ENCODE results near the gene NDUFA12.
"Not testable (repeated sequence)": the region's sequence is repeated elsewhere in the genome, so short reads cannot be mapped to it uniquely, and the experiment has no call there.

NDUFA12 gene

DNA sequence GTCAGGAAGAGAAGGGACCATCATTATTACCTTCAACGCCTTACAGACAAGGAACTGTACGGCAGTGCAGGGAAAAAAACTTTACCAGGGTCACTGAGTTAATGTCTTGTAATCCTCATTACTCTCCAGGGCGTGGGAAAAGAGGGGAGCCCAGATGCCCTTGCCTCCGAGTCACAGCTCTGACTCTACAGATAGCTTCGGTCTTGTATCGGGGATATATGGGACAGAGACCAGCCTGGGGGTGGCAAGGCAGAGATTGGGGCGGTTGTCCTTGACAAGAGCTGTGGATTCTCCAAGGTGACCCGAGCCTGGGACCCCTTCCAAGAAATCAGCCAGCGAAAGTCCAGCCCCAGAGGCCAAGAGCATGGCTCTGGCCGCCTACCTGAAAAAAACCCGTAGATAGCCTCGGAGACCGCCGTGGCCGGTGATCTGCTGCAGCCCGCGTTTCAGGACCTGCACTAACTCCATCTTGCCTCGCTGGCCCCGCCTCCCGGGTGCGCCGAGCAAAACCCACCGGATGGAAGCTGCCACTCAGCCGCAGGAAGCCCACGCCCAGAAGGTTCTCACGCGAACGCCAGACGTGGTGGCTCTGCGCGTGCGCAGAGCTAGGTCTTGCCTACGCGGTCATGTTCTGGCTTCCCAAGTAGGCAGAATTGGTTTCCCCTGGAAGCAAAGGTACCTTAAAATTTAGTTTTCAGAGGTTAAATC is at the start of gene NDUFA12:
NDUFA12 (minus strand) TSS at position 485 of the 708 bp plus-strand sequence; CDS start at position 468, 17 bp downstream.
- peak; percentile 95 for DNase-seq

DNA sequence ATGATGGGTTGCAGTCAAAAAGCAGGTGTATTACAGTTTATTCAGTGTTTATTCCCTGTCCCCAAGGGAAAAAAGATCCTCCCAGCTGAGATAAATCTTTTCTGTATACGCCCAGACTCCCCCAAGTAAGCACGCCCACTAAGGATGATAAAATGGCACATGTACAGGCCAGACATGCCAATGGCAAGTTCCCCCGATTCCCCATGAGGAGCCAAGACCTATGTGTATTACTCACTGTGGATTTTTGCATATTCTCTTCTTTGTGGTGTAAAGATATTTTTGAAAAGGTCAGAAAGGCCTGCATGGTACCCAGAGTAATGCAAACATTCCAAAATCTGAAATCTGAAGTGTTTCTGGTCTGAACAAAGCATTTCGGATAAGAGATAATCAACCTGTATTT is 47.7 kb upstream of the NDUFA12 start:
- DNase-seq, result no peak

DNA sequence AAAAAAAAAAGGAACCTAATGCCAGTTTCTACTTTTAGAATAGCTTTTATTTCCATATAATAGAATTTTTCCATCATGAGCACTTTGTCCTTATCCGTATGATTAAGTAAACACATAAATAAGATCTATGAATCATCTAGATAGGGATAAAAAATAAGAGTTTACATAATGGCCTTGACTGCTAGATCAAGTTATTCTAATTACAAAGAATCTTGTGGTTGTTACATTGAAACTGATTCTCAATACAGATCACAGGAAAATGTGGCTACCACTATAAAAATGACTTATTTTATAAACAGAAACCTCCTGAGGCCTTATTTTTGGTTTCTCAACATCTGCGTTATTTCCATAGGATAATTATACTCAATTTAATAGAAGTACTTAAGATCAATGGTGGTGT is 34.4 kb upstream of the NDUFA12 start:
- DNase-seq, result no peak

DNA sequence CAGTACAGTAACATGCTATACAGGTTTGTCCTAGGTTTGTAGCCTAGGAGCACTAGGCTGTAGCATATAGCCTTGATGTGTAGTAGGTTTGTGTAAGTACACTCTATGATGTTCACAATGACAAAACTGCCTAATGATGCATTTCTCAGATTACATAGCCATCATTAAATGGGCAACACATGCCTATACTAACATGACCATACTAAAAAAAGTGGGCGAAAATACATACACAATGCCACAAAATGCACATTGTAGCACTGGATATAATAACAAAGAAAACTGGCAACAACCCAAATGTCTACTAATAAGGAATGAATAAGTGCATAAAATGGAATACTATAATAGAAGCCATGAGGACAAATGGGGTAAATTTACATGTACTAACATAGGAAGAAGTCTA is 31.3 kb upstream of the NDUFA12 start:
- no peak for DNase-seq

DNA sequence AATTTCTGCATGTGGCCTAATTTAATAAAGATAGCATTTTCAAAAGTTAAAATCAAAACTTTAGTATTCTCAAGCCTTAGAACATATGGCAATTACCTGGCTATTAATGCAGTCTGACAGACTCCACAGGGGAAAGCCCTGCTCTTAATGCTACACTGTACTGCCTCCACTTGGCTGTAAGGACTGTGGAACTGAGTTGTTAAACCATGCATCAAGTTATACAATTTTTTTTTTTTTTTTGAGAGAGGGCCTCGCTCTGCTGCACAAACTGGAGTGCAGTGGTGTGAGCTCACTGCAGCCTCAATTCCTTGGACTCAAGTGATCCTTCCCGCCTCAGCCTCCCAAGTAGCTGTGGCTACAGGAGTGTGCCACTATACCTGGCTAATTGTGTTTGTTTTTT is 19.0 kb upstream of the NDUFA12 start:
- no peak for DNase-seq

DNA sequence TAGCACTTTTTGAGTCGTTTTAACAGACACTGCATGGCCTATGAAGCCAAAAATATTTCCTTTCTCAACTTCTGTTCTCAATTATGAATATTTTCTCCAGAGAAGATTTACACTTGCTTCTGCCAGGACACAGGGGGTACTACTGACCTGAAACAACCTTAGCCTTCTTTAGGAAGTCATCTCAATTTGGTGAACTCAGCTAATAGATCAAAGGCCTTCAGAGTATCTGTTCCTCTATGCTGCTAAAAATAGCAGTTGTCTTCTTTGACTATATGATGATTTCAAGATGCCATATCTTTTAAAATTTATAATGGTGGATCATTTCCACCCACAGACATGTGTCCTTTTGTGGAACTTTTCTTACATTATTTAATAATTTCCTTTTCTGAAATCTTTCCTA is 14.0 kb upstream of the NDUFA12 start:
- no peak for DNase-seq

DNA sequence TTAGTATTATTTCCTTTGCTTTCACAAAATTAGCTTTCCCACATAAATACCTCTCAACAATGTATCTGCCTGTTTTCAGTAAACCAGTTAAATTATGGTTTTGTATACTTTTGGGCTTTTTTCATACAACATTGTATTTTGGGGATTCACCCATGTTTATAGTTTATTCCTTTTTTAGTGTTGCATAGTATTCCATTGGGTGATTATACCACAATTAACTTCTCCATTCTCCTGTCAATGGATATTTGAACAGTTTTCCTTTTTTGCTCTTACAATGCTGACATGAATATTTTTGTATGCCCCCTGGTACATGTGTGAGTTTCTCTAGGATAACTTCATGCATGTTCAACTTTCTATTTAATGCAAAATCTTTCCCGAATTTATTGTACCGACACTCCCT is 12.6 kb upstream of the NDUFA12 start:
- DNase-seq, result no peak

DNA sequence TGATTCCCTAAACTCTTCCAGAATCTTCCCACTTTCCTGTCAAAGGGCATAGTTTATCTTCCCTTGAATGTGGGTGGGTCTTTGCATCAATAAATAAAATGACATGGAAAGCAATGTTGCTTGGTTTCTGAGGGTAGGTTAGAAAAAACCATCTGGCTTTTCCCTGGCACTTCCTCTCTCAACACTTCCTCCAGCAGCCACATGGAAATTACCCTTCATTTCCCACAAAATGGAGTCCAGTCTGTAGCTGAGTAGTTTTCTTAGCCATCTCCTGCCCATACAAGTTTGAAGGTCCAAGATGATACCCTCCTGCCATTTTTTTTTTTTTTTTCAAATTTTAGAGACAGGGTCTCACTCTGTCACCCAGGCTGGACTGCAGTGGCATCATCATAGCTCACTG is 11.1 kb upstream of the NDUFA12 start:
- DNase-seq, result no peak

DNA sequence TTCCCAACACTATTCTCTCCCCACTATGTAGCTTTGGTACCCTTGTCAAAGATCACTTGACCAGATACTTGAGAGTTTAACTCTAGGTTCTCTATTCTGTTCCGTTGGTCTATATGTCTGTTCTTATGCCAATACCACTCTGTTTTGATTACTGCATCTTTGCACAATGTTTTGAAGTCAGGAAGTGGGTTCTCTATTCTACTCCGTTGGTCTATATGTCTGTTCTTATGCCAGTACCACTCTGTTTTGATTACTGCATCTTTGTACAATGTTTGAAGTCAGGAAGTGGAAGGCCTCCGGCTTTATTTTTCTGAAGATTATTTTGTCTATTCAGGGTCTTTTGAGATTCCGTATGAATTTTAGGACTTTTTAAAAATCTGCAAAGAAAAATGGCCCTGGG is 2.7 kb upstream of the NDUFA12 start:
- DNase-seq, result no peak

DNA sequence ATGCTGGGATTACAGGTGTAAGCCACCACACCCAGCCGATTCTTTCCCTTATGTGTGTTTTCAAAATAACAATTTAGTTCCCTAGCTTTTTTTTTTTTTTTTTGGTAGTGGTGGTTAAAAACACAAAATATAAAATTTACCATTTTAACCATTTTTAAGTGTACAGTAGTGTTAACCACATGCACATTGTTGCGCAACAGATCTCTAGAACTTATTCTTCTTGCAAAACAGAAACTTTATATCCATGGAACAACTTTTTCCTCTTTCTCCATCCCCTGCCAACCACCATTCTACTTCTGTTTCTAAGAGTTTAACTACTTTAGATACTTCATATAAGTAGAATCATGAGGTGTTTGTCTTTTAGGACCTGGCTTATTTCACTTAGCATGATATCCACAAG is 1.1 kb upstream of the NDUFA12 start:
- DNase-seq, result no peak

DNA sequence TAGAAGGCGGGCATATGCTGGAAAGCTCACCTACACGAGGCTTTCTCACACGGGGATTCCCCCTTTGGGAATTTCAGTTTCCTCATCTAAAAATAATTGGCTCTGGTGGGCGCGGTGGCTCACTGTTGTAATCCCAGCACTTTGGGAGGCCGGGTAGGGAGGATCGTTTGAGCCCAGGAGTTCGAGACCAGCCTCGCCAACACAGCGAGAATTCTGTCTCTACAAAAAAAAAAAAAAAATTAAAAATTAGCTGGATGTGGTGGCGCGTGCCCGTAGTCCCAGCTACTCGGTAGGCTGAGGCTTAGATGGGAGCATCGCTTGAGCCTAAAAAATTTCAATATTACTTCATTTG is 400 bp upstream of the NDUFA12 start:
- no peak for DNase-seq

DNA sequence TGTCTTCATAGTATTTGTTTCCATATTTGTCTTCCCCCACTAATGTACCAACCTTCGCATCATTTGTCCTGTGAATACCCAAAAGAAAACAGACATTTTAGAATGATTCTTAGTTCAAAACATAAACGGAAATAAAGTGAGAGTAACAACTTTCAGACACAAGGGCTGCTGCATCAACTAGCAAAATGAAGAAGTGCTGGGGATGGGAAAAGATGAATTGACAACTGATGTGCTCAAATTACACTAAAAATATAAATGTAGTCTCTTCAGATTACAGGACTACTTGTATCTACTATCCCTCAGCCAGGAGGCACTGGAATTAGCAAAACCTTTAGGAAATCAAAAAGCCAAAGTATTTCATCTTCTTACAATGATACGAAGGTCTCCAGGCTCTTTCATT is 743 bp downstream of the NDUFA12 start:
- DNase-seq, result no peak

DNA sequence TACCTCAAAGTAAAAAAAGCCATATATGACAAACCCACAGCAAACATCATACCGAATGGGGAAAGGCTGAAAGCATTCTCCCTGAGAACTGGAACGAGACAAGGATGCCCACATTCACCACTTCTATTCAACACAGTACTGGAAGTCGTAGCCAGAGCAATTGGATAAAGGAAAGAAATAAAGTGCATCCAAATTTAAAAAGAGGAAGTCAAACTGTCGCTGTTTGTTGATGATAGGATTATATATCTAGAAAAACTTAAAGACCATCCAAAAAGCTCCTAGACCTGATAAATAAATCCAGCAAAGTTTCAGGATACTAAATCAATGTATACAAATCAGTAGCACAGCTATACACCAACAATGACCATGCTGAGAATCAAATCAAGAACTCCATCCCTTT is 5.2 kb downstream of the NDUFA12 start:
- DNase-seq, result no peak

DNA sequence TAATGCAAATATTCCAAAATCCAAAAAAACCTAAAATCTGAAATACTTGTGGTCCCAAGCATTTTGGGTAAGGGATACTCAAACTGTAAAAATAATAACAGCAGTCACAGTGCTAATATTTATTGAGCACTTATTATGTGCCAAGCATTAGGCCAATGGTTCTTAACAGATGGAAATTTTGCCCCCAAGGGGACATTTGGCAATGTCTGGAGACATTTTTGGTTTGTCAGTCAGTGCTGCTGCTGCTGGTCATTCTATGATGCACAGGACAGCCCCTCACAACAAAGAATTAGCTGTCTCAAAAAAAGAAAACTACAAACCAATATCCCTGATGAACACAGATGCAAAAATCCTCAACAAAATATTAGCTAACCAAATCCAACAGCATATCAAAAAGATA is 5.8 kb downstream of the NDUFA12 start:
- DNase-seq, result no peak

DNA sequence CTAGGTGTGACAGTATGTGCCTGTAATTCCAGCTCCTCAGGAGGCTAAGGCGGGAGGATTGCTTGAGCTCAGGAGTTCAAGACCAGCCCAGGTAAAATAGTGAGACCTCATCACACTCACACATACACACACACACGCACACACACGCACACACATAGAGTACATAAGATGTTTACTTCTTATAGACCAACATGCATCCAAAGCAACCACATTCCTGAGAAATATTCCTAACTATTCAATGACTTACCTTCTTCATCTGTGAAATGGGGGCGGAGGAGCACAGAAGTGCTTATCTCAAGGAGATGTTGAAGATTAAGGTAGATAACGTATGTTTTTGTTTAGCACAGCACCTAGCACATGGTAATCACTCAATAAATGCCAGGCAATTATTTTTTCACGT is 6.4 kb downstream of the NDUFA12 start:
- no peak for DNase-seq

DNA sequence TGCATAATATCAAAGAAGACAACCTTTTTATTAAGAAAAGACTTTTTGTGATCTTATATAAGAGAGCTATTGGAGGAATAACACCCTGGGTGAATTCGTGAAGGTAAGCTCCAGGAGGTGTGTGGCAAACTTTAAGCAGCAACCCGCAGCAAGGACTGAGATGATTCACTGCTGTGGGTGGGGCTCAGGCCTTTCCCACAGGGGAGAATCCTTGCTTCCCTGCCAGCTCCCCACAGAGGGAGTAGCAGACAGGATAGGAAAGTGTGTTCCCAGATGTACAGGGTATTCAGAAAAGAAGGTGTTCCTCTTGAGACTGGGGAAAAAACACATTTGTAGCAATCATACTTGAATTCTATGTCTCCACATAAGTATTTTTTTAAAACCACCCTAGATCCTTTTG is 9.2 kb downstream of the NDUFA12 start:
- DNase-seq, result no peak

DNA sequence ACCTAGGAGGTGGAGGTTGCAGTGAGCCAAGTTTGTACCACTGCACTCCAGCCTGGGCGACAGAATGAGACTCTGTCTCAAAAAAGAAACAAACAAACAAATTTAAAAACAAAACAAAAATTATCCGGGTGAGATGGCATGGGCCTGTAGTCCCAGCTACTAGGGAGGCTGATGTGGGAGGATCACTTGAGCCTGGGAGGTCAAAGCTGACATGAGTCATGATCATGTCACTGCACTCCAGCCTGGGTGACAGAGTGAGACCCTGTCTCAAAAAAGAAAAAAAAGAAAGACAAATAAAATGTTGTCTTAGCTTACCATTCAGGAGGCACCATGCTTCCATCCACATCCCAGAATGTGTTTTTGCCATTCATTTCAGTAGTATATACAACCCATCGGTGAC is 9.6 kb downstream of the NDUFA12 start:
- not testable (repeated sequence) for DNase-seq

DNA sequence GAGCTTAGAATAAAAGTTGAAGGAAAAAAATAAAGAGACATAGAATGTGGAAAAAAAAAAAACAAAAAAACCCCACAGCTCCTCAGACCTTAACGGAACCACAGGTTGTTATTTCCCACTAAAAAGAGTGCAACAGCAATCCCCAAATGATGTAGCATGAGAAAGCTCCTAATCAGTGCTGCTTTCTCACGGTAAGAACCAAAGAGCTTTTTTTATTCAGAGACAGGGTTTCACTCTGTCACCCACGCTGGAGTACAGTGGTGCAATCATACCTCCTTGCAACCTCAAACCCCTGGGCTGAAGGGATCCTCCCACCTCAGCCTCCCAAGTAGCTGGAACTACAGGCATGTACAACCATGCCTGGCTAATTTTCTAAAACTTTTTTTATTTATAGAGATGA is 13.3 kb downstream of the NDUFA12 start:
- DNase-seq, result no peak

DNA sequence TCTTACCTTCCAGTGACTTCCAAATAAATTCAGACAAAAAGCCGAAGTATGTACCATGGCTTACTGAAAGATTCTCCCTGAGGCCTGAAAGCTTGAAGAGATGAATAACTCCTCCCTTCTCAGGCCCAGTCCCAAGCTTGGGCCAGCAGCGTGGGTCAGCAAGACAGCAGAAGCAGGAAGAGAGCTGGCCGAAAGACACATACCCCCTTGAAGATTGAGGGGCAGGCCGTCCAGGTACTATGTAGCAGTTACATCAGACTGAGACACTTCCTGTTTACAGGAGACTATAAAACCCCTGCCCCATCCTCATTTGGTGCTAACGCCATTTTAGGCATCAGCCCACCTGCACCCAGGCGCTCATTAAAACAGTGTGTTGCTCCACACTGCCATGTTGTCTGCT is 15.0 kb downstream of the NDUFA12 start:
- DNase-seq, result no peak

DNA sequence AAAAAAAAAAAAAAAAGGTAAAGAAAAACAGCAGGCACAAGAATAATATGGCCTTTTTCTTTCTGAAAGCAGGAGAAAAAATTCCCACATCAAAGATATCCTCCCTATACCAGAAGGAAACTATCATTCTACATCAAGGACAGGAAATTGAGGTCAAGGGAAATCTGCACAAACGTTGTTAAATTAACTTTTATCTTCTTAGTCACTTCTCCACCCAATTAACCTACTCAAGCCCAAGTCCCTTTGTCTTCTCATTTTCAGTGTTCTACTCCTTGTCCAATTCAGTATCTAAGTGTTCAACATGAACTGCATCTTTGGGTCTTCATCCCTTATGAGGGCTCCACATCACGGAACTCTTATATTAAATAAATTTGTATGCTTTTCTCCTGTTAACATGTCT is 15.7 kb downstream of the NDUFA12 start:
- DNase-seq, result no peak

DNA sequence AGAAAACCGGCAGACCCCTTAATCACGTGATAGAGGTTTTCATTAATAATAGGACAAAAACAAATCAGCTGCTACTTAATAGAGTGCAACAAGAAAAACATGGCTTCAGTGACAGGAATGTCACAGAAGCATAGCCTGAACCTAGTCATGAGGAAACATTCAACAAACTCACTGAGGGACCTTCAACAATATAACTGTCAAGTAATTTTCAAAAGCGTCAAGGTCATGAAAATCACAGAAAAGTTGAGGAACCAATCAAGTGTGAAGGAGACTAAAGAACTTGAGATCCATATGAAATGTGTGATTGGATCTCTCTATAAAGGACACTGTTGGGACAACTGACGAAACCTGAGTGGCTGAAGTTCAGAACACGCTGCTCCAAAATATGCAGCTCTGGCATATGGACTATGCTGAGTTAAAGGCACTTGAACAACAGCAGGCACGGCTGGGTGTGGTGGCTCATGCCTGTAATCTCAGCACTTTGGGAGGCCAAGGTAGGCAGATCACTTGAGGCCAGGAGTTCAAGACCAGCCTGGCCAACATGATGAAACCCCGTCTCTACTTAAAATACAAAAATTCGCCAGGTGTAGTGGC is 16.3 kb downstream of the NDUFA12 start:
- peak; percentile 20 for DNase-seq

DNA sequence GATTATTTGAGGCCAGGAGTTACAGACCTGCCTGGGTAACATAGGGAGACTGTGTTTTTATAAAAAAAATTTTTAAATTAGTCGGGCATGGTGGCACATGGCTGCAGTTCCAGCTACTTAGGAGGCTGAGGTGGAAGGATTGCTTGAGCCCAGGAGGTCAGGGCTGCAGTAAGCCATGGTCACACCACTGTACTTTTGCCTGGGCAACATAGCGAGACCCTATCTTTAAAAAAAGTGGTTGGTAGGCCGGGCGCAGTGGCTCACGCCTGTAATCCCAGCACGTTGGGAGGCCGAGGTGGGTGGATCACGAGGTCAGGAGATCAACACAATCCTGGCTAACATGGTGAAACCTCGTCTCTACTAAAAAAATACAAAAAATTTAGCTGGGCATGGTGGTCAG is 18.4 kb downstream of the NDUFA12 start:
- DNase-seq, result not testable (repeated sequence)

DNA sequence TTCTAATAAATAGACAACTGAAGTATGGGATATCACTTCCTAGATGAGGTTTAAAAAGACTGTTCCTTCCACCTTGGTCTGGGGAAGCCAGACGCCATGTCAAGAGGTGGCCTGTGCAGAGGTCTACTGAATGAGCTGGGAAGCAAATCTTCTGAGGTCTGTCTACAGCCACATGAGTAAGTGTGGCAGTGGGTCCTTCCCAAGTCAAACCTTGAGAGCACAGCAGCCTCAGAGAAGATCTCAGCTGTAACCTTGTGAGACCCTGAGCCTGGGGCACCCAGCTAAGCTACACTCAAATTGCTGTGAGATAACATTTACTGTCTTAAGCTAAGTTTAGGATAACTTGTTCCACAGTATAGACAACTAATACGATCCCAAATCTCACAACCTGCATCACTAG is 20.2 kb downstream of the NDUFA12 start:
- DNase-seq, result no peak

DNA sequence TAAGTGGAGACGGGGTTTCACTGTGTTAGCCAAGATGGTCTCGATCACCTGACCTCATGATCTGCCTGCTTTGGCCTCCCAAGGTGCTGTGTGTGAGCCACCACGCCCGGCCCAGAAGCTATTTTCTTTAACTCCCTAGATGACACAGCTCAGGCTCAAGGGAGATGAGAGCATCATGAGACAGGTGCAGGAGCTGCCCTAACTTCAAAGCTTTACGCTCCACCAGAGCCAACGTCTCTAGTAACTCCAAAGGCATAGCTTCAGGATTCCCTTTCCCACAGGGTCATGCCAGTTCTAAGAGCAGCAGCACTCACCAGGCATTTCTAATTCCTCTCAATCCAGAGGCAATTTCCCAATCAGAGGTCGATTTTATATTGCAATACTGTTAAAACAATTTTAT is 21.0 kb downstream of the NDUFA12 start:
- no peak for DNase-seq

DNA sequence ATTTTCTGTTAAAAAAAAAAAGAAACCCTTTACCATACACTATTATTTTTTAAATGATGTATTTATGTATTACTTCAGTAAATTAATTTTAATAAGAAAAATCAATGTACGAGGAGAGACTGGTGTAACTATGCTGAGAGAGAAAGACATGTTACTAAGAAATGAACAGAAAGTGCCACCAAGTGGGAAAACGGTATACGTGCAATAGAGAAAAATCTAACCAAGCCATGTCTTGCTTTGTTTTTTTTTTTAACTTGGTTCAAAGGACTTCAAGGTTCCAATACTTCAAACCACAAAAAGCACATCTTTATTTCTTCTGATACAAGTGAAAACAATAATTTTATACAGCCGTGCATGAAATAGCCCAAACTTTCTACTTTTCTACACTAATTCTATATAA is 22.9 kb downstream of the NDUFA12 start:
- DNase-seq, result no peak

All from retina (tissue), 1 donor.